AG09319 (cell line): ENCODE measurements around the gene GRIA3.

Experiments used
- DNase-seq: peaks from one replicate; pipeline ENCODE4 v3.0.0-alpha.2; 2010; ENCODE audit warnings: low read depth; ENCODE audit errors: extremely low read depth
- TF ChIP-seq, protein P1 (sequence below): IDR thresholded peaks from 2 replicates; pipeline ENCODE4 v1.5.1; 2011; ENCODE audit warnings: low read depth, mild to moderate bottlenecking, inconsistent platforms, low read length, moderate library complexity

Gene GRIA3

DNA sequence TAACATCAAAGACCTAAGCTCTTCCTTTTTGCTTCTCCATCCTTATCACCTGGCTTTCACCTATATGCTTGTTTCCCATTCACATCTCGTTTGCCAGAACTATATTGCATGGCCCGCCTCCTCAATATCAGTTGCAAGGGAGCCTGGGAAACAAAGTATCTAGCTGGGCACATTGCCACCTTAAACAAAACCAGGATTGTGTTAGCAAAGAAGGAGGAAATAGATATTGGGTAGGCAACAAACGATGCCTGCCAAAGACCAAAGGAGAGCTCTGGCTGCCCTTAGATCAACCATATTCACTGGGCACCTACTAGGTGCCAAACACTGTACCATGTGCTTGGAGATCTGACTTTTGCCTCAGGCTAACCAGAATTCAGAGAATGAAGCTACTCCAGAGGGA is 107.5 kb downstream of the GRIA3 start:
- no peak for DNase-seq
- TF ChIP-seq, protein P1, sequence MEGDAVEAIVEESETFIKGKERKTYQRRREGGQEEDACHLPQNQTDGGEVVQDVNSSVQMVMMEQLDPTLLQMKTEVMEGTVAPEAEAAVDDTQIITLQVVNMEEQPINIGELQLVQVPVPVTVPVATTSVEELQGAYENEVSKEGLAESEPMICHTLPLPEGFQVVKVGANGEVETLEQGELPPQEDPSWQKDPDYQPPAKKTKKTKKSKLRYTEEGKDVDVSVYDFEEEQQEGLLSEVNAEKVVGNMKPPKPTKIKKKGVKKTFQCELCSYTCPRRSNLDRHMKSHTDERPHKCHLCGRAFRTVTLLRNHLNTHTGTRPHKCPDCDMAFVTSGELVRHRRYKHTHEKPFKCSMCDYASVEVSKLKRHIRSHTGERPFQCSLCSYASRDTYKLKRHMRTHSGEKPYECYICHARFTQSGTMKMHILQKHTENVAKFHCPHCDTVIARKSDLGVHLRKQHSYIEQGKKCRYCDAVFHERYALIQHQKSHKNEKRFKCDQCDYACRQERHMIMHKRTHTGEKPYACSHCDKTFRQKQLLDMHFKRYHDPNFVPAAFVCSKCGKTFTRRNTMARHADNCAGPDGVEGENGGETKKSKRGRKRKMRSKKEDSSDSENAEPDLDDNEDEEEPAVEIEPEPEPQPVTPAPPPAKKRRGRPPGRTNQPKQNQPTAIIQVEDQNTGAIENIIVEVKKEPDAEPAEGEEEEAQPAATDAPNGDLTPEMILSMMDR = no peak

DNA sequence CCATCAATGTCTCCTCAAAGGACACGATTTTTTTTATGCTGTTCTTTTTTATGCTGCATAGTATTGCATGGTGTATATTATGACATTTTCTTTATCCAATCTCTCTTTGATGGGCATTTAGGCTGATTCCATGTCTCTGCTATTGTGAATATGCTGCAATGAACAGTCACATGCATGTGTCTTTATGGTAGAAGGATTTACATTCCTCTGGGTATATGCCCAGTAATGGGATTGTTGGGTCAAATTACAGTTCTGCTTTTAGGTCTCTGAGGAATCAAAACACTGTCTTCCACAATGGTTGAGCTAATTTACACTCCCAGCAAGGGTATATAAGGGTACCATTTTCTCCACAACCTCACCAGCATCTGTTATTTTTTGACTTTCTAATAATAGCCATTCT is 113.9 kb downstream of the GRIA3 start:
- TF ChIP-seq, protein P1 = no peak
- no peak for DNase-seq

DNA sequence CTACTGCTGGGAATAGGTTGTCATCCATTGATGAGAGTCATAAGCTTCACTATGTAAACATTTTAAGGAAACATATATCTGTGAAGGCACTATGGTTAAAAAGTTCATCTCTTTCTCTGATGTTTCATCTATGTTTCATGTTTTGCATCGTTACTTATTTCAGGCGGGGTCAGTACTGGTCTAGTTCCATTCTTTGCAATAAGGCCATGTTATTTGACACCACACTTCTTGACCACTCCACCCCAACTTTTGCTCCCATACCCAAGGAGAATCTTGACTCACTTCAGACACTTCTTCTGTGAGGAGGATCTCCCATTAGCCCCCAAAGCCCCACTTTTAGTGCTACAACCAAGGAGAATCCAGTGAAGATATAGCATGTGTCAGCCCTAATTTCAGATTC is 119.4 kb downstream of the GRIA3 start:
- no peak for DNase-seq
- TF ChIP-seq, protein P1 = no peak

DNA sequence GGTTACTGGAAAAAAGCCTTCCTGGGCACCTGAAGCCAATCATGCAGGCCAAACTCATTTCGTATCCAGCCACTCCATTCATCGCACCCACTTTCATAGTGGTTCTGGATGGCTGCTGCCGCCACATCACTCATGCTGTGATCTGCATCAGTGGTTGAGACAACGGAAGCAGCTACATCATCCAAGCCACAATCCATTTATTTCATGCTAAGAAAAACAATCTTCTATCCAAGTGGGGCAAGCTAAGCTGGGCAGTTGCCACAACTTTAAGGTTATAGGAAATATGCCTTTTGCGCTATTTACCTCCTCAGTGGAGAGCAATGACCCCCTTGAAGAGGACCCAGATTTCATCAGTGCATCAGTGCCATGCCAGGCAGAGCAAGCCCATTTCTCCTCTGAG is 124.6 kb downstream of the GRIA3 start:
- no peak for DNase-seq
- TF ChIP-seq, protein P1 = no peak

DNA sequence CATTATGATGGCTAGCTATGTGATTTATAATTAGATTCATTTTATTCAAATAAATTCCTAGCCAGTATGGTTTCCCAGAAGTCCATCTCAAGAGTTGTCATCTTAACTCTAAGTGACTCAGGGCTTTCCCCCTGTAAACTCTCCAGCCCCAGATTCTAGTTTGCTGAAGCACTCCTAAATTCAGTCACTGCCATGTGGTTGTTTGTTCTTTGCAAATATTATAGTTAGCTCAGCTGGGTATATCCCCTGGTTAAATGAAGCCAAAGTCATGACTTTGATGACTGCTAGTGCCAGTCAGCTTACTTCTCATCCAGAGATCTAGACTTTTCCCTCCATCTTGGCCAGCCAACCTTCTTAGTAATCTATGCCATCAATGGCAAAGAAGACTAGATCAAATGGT is 126.0 kb downstream of the GRIA3 start:
- TF ChIP-seq, protein P1 = no peak

DNA sequence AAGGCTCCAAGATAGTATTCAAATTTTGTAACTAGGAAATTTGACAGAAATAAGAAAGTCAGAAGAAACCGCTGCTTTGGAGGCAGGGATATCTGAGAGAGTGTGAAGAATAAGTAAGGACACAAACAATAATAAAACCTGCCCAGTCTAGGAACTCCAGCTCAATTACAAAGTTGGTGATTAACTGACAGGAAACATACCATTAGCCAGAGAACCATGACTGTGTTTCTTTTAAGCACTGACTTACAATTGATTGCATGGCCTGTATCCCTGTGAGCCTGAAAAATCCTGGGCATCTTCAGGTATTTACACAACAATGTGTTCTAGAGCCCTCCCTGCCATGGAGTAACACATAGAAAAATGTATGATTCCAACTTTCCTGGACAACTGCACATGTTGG is 127.4 kb downstream of the GRIA3 start:
- DNase-seq = no peak
- TF ChIP-seq, protein P1 = no peak

More for the DNA sequence above, 126.0 kb downstream of the GRIA3 start:
- DNase-seq = no peak

DNA sequence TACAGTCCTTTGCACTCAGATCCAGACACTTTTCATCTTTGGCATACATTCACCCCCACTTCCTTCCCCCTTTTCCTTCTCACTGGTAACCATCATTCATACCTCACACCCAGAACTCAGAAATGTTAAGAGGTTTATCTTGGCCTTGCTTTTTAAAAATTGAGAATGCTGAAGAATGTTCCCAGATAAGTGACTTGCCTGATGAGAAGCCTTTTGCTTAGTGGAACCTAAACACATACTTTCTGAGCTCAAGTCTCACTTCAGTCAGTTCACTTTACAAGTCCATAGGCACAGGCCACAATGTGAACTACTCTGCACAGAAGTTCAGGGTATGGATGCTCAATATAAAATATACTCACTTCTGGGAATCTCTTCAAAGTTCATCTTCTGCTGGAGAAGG is 129.4 kb downstream of the GRIA3 start:
- DNase-seq = no peak
- TF ChIP-seq, protein P1 = no peak
